LNCaP clone FGC (cell line): ENCODE data around the gene TAF4.

Experiments used
- DNase-seq: peaks from one replicate; pipeline ENCODE4 v3.0.0-alpha.2; 2011; ENCODE audit warnings: low read depth
- H3K4me3 ChIP-seq: 2 replicates; pipeline ENCODE4 v1.5.1; 2011; ENCODE audit warnings: mild to moderate bottlenecking, low read depth, low read length, control low read depth
- TF ChIP-seq, protein P1 (sequence below): IDR thresholded peaks from 2 replicates; pipeline ENCODE4 v1.5.1; 2012; ENCODE audit warnings: mild to moderate bottlenecking; ENCODE audit not compliant: control insufficient read depth, insufficient read depth; ENCODE audit errors: extremely low read depth

TAF4 gene

DNA sequence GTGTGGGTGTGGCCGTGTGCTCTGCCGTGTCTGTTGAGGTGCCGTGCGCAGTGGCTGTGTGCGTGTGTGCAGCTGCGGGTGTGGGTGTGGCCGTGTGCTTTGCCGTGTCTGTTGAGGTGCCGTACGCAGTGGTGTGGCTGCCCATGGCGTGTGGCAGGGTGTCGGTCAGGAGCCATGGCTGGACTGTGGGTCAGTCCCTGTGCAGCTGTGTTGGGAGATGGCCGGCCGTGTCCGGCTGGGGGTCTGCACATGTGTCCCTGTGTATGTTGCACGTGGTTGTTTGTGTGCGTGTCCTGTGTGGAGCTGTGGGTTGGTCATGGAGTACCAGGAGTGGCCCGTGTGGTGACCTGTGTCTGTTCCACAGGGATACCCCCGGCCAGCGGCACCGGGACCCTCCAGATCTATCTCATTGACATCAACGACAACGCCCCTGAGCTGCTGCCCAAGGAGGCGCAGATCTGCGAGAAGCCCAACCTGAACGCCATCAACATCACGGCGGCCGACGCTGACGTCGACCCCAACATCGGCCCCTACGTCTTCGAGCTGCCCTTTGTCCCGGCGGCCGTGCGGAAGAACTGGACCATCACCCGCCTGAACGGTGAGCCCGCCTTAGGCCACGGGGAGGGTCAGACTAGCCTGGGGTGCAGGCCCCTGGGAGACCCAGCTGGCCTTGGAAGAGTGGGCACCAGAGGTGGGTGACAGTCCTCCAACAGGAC is 137.7 kb downstream of the TAF4 start:
- TF ChIP-seq, protein P1, sequence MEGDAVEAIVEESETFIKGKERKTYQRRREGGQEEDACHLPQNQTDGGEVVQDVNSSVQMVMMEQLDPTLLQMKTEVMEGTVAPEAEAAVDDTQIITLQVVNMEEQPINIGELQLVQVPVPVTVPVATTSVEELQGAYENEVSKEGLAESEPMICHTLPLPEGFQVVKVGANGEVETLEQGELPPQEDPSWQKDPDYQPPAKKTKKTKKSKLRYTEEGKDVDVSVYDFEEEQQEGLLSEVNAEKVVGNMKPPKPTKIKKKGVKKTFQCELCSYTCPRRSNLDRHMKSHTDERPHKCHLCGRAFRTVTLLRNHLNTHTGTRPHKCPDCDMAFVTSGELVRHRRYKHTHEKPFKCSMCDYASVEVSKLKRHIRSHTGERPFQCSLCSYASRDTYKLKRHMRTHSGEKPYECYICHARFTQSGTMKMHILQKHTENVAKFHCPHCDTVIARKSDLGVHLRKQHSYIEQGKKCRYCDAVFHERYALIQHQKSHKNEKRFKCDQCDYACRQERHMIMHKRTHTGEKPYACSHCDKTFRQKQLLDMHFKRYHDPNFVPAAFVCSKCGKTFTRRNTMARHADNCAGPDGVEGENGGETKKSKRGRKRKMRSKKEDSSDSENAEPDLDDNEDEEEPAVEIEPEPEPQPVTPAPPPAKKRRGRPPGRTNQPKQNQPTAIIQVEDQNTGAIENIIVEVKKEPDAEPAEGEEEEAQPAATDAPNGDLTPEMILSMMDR: no peak

DNA sequence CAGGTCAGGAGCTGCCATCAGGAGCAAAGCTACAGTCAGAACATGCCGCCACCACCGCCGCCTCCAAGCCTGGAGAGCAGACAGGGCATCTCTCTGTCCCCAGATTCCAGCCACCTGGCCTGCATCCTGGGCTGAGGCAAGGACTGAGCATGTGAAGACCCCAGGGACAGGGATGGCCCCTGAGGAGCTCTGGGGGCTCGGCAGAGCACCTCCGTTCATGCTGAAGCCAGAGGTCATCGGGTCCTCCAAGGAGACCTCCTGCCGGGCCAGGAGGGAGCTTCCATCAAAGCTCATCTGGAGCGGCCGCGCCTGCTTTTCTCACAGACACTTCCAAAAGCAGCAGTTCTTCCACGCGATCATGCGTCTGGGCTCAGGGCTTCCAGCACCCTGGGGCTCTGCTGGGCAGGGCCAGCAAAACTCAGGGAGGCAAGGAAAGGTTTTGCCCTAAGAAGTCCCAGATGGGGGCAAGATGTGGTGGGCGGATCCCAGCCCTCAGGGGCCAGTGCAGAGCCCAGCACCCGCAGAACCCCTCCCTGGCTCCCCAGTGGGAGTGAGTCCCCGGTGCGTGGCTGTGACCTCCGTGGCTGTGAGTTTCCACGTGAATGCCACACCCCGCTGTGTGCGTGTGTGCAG is 138.4 kb downstream of the TAF4 start:
- DNase-seq: no peak
- TF ChIP-seq, protein P1: no peak

More for the DNA sequence above, 137.7 kb downstream of the TAF4 start:
- H3K4me3 ChIP-seq: no peak overlapping the region
- DNase-seq: no peak

DNA sequence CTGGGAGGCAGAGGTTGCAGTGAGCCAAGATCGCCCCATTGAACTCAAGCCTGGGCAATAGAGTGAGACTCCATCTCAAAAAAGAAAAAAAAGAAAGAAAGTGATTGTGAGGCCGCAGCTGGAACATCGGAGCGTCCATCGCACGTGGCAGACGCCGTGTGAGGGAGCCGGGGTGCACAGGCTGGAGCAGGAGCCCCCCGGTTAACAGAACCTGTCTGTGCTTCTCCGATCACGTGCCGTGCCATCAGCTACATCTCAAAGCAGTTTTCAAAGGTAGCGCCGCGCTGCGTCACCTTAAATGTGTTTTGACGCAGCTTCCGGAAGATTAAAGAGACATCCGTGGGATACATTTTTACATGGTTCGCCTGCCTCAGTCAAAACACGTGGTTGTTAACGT is 138.9 kb downstream of the TAF4 start:
- TF ChIP-seq, protein P1: no peak
- H3K4me3 ChIP-seq: no peak overlapping the region
- DNase-seq: no peak

More for the DNA sequence above, 138.4 kb downstream of the TAF4 start:
- H3K4me3 ChIP-seq: no peak overlapping the region

DNA sequence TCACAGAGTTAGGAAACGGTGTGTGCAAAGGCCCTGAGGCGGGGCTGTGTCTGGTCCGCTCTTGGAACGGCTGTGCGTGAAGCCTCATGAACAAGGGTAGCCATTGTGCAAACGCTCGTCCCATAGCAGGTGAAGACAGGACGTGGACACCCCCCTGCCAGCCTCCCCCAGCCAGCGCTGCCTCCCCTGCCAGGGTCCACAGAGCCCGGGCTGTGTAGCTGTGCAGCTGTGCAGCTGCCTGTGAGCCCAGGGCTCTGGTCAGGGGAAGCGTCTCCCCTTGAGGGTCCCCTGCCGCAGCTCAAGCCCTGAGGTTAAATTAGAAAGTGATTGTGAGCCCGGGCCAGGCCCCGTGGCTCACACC is 139.4 kb downstream of the TAF4 start:
- DNase-seq: no peak
- H3K4me3 ChIP-seq: no peak overlapping the region
- TF ChIP-seq, protein P1: no peak

DNA sequence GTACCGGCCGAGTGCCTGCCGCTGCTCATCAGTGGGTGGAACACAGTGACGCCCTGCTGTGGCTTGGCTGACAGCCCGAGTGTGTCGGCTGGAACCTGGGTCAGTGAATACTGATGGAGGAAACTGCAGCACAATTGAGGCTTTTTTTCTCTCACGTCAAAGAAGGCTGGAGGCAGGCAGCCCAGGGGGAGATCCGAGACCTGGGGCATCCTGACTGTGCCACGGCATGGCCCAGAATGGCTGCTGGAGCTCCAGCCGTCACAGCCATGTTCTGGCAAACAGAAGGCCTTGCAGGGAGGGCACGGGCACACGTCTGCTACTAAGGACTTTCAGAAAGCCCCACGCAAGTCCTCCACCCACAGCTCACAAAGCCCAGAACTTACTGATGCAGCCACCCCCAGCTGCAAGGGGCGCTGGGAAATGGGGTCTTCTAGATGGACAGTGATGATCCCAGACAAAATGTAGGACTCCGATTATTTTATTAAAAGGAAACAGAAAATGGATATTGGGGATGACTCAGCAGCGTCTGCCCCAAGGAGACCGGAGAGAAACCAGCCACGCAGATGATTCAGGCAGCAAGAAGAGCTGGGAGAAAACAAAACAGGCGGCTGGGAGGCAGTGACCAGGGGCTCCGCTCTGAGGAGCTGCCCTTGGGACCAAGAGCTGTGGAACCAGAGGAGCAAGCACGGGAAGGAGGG is 140.0 kb downstream of the TAF4 start:
- no peak overlapping the region for H3K4me3 ChIP-seq
- DNase-seq: no peak
- TF ChIP-seq, protein P1: no peak

DNA sequence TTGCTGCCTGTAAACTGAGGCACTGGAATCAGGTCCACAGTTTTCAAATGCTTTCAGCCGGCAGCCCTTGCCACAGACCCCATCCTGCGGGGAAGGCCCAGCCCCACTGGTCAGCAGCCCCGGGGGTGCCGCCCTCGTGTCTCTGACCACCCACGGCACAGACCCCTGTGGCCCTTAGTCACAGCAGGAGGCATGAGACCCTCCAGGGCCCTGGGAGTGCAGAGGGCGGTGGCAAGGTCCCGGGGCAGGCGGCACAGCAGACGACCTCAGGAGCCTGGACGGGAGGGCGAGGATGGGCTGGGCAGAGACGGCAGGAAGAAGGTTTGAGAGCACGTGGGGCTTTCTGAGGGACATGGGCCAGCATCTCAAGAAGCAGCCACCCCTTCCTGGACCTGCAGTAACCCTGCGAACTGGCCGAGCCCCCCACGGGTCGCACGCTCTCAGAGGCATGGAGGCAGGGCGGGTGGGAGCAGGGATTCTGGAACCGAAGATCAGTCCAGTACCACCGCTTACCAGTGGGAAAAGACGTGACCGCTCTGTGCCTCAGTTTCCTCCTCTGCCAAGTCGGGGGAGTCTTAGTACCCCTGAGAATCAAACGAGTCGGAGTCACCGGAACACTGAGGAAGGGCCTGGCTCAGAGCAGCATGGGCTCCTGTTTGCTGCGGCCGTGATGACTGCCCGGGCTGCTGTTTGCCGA is 140.7 kb downstream of the TAF4 start:
- DNase-seq: no peak
- H3K4me3 ChIP-seq: no peak overlapping the region

More for the DNA sequence above, 140.7 kb downstream of the TAF4 start:
- TF ChIP-seq, protein P1: no peak
